D721Med (cell line): Measurements from ENCODE around the gene ERVH48-1.
"Not testable (repeated sequence)": the region's sequence is repeated elsewhere in the genome, so short reads cannot be mapped to it uniquely, and the experiment has no call there.

Experiments used
- DNase-seq: peaks from one replicate; pipeline ENCODE4 v3.0.0; 2011; ENCODE audit warnings: low spot score; ENCODE audit not compliant: insufficient read length
- FAIRE-seq: peaks from 2 replicates; lab custom pipeline; 2011; peaks lifted over from hg19 to GRCh38; lab: Jason Lieb, UNC
- TF ChIP-seq, protein P1 (sequence below): IDR thresholded peaks from 2 replicates; pipeline ENCODE4 v1.5.1; 2012; ENCODE audit warnings: mild to moderate bottlenecking, control low read depth; ENCODE audit not compliant: insufficient read depth; ENCODE audit errors: missing control alignments

The ERVH48-1 gene

DNA sequence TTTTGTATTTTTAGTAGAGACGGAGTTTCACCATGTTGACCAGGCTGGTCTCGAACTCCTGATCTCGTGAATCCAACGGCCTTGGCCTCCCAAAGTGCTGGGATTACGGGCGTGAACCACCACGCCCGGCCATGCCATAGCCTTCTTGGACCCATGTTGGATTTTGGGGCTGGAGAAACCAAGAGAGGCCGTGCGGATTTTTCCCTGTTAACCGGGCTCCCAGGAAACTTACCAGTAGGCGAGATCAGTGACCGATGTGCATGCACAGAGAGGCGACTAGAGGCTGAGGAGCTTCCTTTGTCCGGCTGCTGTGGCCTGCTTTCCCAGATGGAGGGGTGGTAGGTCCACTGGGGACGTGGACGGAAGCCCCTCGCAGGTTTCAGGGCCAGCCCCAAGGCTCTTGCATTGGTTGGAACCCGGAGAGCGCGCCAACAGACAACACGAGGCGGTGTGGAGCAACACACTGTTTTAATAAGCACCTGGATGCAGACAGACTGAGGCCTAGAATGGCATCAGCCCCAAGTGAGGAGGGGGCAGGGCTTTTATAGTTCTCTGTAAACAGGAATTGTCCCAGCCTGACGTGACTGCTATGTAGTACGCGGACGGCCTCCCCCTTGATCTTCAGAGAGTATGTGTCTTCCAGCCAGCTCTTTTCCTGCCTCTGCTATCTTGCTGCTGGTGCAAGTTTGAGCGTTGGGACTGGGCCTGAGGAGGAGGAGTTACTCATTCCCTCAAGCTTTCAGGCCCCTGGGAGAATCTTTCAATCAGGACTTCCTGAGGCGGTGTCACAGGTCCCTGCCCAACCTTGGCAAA is at the start of gene ERVH48-1:
TSS of gene ERVH48-1 (minus strand) at position 517 of the 813 bp plus-strand sequence. CDS start 6,624 bp downstream, outside the sequence.
- DNase-seq (no peak), FAIRE-seq (no peak)
- TF ChIP-seq, protein P1, sequence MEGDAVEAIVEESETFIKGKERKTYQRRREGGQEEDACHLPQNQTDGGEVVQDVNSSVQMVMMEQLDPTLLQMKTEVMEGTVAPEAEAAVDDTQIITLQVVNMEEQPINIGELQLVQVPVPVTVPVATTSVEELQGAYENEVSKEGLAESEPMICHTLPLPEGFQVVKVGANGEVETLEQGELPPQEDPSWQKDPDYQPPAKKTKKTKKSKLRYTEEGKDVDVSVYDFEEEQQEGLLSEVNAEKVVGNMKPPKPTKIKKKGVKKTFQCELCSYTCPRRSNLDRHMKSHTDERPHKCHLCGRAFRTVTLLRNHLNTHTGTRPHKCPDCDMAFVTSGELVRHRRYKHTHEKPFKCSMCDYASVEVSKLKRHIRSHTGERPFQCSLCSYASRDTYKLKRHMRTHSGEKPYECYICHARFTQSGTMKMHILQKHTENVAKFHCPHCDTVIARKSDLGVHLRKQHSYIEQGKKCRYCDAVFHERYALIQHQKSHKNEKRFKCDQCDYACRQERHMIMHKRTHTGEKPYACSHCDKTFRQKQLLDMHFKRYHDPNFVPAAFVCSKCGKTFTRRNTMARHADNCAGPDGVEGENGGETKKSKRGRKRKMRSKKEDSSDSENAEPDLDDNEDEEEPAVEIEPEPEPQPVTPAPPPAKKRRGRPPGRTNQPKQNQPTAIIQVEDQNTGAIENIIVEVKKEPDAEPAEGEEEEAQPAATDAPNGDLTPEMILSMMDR: no peak

DNA sequence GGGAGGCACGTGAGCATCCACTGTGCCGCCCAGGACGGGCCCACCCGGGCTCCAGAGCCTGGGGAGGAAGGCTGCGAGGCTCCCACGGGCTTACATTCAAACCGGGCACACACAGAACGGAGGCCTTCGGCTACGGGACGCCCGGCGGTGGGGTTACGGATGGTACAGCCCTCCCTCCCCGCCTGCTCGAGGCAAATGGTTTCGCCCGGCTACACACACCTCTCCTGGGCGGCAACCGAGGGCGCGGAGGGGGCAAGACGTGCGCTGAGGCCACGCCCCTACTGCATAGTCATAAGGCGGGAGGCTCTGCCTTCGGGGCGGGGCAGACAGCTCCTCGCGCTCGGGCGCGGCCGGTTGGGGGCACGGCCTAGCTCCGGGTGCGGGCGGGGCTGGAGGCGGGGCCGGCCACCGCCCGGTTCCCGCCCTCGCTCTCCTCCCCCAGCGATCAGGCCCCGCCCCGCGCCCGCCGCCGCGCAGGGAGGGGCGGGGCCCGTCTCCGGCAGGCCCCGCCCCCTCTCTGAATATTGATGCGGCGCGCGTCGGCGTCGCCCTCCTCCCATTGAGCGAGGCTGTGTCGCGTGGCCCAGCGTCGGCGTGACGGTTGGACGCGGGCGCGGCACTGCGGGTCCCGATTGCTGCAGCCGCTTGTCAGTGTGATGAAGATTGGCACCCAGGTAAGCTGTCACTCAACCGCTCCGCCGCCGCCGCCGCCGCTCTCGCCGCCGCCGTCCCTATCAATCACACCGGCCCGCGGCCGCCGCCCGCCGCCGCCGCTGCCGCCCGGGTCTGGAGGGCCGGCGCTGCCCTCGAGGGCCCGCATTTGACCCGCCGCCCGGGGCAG is 48.8 kb upstream of the ERVH48-1 start, which contains the start of gene PKNOX1:
TSS of gene PKNOX1 (plus strand) at position 572 of the 841 bp plus-strand sequence. CDS start 29,820 bp downstream, outside the sequence.
- peak; percentile 90 for DNase-seq
- FAIRE-seq: no peak
- TF ChIP-seq, protein P1: no peak

DNA sequence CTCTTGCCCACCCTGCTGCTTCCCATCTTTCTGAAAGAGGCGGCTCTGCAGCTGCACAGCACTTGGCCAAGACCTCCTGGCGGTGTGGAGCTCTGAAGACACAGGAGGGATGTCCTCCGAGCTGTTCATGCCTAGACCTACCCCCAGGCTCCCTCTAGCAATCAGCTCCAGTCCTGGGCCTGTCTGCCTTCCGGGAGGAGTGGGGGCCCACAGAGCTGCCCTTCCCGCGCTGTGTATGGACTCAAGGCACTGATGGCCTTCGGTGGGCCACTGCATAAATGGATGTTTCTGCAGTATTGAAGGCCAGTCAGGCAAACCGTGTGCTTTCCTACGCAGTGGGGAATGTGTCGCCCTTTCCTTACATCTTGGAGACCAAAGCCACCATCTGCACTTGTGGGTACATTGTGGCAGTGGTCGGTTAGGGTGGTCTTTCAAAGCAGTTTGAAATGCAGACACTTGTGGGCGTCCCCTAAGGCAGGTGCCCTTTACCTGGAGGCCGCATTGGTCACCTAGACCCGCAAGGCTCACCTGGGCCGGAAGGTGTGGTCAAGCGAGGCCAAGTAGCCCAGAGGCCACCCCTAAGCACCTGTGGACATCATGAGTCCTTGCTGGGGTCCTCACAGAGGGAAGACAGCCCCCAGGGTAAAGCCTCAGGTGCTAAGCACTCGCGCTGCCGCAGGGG is 48.0 kb upstream of the ERVH48-1 start:
- TF ChIP-seq, protein P1: no peak
- no peak for FAIRE-seq

DNA sequence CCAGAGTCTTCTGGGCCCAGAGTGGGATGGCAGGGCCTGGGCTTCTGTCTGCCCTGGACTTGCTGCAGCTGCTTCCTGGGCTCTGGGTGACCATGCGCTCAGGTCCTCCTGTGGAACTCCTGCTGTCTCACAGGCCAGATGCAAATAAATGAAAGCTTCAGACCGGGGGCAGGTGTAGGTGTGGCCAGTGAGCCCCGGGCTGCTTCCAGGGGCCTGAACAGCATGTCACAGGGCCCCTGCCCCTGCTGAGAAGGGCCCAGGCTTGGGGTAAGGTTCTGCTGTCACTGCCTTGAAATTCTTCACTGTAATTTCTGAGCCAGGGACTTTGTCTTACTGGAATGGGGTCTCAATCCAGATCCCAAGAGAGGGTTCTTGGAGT is 46.5 kb upstream of the ERVH48-1 start:
- TF ChIP-seq, protein P1: no peak
- DNase-seq: no peak
- FAIRE-seq: no peak

More for the DNA sequence above, 48.0 kb upstream of the ERVH48-1 start:
- peak; percentile 73 for DNase-seq

DNA sequence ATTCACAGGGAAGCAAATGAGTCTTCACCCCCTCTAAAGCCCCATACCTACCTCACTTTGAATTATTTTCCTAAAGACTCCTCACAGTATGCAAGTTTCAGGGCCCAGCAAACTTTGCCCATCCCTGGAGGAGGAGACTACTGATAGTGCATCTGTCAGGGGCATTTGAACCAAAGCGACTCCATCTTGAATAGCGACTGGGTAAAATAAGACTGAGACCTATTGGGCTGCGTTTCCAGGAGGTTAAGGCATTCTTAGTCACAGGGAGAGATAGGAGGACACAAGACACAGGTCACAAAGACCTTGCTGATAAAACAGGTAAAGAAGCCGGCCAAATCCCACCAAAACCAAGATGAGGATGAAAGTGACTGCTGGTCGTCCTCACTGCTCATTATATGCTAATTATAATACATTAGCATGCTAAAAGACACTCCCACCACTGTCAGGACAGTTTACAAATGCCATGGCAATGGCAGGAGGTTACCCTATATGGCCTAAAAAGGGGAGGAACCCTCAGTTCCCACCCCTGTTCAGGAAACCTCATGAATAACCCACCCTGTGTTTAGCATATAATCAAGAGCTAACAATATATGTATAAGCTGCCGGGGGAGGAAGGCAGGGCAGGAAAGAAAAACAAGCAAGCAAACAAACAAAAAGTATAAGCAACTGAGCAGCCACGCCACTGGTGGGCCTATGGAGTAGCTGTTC is 45.7 kb upstream of the ERVH48-1 start:
- no peak for DNase-seq
- no peak for FAIRE-seq
- TF ChIP-seq, protein P1: no peak

DNA sequence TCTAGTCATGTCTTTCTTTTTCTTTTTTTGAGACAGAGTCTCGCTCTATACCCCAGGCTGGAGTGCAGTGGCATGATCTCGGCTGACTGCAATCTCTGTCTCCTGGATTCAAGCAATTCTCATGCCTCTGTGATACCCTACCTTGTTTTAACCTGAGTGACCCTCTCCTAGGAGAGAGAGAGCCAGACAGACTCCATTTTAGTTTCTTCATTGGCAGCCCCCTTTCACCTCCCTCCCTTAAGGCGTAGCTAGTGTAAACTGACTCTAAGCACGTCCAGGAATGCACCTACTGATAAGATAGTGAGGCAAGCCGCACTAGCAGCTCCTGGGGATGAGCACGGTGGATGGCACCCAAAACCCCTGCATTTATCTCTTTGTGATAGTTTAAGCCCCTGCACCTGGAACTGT is 43.8 kb upstream of the ERVH48-1 start:
- no peak for FAIRE-seq
- TF ChIP-seq, protein P1: no peak
- DNase-seq: no peak

DNA sequence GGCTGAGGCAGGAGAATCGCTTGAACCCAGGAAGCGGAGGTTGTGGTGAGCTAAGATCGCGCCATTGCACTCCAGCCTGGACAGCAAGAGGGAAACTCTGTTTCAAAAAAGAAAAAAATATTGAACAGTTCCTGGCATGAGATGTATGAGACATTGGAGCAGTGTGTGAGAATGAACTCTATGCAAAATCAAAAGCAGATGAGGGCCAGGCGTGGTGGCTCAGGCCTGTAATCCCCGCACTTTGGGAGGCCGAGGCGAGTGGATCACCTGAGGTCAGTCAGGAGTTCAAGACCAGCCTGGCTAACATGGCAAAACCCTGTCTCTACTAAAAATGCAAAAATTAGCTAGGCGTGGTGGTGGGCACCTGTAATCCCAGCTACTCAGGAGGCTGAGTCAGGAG is 42.2 kb upstream of the ERVH48-1 start:
- not testable (repeated sequence) for DNase-seq, FAIRE-seq
